ENCODE measurements around the gene CHD1L.

DNA sequence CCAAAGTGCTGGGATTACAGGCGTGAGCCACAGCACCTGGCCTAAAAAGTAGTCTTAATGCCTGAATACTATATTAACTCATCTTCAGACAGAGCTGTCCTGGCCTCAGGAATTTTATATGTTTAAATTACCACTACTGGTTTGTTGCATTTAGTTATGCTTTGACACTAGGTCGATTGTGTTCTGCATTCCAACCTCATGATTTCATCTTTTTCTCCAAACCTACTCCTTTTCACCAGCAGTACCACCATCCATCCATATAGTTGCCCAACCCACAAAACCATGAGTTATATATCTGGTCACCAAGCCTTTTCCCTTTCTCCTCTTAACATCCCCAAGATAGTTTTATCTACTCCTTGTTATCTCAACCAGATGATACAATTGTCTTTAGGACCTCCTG is 39.9 kb upstream of the CHD1L start:
- TF ChIP-seq, protein P1, sequence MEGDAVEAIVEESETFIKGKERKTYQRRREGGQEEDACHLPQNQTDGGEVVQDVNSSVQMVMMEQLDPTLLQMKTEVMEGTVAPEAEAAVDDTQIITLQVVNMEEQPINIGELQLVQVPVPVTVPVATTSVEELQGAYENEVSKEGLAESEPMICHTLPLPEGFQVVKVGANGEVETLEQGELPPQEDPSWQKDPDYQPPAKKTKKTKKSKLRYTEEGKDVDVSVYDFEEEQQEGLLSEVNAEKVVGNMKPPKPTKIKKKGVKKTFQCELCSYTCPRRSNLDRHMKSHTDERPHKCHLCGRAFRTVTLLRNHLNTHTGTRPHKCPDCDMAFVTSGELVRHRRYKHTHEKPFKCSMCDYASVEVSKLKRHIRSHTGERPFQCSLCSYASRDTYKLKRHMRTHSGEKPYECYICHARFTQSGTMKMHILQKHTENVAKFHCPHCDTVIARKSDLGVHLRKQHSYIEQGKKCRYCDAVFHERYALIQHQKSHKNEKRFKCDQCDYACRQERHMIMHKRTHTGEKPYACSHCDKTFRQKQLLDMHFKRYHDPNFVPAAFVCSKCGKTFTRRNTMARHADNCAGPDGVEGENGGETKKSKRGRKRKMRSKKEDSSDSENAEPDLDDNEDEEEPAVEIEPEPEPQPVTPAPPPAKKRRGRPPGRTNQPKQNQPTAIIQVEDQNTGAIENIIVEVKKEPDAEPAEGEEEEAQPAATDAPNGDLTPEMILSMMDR (IDR thresholded peaks at IDR 0.05), result no peak
- no peak for TF ChIP-seq POLR2A (IDR thresholded peaks at IDR 0.05)
